Stimulated activated CD8-positive, alpha-beta memory T cell treated with anti-CD3 and anti-CD28 coated beads, Interleukin-12 subunit alpha, Interleukin-12 subunit beta, amount 100 ng/mL, for 1 hour (primary cell): ENCODE results near the gene NHP2.

Source experiments
- DNase-seq: peaks from one replicate; pipeline ENCODE4 v3.0.0-alpha.2; 2020; ENCODE audit warnings: low read depth

NHP2 gene

DNA sequence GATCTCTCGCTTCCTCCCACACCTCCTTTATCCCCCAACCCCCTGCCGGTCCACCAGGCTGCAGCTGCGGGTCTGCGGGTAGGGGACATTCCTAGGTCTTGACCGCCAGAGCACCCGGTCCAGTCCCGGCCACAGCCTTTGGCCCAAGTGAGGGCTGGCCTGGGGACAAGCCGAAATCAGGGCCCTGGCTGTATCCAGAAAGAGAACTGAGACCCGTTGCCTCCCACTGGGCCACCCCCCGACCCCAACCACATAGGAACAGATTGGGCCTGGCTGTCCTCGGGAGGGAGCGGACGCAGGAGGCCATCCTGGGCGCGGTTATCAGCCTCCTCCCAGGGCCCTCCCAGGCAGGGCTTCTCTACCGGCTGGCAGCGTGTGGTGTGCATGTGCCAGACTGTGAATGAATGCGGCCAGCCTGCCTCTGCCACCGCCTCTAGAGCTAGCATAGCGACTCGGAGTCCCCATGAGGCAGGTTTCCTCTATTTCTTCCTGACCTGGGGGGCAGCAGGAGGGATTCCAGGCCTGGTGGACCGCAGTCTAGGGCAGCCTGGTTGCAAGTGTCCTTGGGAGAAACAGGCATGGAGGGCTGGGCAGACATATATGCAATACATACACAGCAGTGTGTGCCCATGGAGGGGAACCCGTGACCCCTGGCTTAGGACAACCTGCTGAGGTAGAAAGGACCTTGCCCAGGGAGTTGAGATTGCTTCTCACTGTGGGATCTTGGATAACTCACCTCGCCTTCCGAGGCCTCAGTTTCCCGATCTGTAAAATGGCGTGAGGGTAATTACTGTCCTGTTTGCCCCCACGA, 39.2 kb downstream of the NHP2 start:
- DNase-seq: no peak

DNA sequence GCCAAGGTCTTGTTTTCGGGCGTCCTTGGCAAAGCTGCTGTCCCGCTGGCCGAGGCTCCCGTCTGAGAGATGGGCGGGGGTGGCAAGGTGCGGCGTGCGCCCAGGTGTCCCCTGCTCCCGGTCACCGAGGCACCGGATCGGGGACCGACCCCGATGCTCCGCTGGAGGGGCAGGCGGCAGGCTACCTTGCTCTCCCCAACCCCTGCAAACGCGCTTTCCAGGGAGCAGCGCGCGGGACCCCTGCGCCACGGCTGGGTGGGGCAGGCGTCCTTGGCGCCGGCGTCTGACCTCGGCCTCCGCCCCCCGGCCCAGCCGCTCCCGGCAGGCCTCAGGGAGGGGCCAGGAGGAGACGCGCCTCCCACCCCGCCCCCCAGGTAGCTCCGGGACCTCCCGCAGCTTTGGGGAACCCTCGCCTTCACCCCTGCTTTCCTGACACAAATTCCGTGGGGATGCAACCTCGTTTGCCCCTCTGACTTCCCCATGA, 39.8 kb downstream of the NHP2 start:
- no peak for DNase-seq

DNA sequence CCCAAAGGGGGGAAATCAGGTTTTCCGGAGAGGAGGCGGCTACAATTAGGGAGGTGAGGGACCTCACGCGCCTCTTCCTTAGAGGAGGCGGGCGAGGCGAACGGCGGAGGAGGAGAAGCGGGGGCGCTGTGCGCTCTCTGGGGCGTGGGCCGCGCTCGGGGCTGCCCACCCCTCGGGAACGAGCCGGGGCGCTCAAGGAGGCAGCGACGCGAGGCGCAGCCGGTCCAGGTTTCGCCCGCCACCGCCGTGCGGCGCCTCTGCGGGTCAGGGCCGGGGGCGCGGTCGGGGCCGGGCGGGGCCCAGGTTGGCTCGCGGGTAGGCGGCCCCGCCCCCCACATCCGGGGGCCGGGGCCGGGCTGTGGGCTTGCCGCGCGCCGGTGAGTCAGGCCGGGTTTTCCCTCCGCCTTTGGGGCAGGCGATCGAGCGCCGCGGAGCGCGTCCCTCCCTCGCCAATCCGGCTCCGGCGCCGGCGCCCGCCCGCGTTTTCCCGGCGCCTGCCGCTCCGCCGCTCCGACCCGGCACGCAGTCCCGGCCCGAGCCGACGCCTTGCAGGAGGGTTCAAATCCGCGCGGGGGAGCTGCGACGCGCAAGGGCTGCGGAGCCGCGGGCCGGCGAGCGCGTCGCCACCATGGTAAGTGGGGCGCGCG, 40.4 kb downstream of the NHP2 start, which contains the start of gene N4BP3:
TSS of gene N4BP3 (plus strand) at position 392 of the 647 bp plus-strand sequence. CDS start 6,052 bp downstream, outside the sequence.
- peak; percentile 69 for DNase-seq

DNA sequence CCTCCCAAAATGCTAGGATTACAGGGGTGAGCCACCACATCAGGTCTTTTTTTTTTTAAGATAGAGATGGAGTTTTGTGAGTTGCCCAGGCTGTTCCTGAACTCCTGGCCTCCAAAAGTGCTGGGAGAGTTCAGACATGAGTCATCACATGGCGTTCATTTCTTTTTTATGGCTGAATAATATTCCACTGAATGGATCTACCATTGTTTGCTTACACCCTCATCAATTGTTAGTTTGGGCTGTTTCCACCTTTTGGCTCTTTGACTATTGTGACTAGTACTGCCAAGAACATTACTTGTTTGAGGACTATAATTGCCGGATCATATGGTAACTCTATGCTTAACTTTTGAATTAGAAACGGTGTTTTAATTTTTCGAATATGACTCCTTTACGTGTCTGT, 41.1 kb downstream of the NHP2 start:
- DNase-seq: no peak

DNA sequence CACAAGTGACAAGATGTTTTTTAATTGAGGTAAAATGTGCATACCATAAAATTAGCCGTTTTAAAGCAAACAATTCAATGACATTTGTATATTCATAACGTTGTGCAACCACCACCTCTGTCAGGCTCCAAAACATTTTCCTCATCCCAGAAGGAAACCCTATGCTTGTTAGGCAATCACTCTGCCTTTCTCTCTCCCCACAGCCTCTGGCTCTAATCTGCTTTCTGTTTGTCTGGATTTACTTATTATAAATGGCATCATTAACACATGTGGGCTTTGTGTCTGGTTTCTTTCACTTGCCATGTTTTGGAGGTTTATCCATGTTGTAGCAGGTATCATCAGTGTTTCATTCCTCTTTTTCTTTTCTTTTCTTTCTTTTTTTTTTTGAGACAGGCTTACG, 41.8 kb downstream of the NHP2 start:
- DNase-seq: no peak

DNA sequence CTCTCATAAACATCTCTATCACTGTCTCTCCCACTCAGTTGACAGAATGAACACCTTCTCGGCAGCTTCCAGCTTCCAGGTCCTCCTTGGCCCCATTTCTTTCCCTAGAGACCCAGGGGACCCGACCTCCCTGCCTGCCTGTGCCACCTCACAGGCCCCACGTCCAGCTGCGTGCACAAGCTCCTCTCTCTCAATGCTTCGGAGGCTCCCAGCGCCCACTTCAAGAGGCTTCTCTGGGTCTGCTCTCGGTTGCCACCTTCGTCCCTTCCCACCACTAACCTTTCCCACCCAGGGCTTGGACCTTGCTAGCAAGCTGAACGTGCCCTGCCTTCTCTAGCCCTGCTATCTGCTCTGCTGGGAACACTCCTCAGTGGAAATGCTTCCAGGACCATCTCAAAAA, 43.2 kb downstream of the NHP2 start:
- DNase-seq: no peak

DNA sequence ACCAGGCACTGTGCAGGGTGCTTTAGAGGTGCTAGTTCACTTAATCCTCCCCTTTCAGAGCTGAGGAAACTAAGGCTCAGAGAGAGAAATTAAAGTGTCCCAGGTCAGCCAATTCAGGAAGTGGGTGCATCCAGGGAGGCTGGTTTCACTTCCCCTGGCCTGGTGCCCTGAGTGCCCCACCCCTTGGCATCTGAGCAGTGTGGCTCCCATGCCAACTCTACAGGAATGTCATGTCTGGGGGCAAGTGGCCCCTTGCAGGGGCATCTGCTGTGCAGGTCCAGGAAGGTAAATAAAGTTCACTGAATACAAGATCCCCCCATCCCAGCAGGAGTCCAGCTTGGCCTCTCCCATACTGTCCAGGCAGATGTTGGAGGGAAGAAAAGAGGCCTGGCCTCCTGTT, 44.7 kb downstream of the NHP2 start:
- DNase-seq: no peak

DNA sequence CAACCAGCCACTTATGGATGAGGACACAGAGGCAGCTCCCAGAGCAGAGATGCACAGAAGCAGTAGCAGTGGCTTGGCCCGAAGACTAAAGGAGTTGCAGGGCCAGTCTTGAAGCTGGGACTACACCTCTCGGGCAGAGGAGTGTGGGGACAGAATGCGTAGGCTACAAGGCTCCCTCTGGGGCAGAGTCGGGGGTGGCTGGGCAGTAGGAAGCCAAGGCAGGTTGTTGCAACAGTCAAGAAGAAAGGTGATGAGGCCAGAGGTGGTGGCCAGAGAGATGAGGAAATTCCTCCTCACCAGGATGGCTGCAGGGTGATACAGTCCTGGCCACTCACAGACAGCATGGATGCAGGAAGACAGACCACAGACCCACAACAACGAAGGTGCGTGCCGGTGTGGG, 45.2 kb downstream of the NHP2 start:
- DNase-seq: no peak

DNA sequence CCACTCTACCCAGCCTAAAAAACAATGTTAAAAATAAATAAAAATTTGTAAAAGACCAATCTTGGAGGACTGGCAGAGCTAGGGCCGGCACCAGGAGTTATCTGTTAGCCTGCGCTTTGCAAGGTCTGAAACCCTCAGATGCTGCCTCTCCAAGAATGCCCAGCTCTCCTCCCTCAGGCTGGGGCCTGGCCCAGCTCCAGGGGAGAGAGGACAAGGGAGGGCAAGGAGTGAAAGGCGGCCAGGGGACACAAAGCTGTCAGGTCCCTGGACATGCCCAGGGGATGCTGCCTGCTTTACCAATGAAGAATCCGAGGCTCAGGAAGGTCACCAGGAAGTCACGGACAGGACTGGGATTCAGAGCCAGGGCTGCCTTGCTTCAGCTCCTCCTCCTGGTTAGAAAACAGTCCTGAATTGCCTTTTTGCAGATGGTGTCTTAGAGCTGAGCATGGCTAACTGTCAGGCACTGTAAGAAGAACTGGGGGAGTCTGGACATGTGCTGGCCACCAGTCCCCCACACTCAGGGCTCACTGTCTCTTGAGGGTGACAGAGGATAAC, 45.9 kb downstream of the NHP2 start:
- DNase-seq: no peak

DNA sequence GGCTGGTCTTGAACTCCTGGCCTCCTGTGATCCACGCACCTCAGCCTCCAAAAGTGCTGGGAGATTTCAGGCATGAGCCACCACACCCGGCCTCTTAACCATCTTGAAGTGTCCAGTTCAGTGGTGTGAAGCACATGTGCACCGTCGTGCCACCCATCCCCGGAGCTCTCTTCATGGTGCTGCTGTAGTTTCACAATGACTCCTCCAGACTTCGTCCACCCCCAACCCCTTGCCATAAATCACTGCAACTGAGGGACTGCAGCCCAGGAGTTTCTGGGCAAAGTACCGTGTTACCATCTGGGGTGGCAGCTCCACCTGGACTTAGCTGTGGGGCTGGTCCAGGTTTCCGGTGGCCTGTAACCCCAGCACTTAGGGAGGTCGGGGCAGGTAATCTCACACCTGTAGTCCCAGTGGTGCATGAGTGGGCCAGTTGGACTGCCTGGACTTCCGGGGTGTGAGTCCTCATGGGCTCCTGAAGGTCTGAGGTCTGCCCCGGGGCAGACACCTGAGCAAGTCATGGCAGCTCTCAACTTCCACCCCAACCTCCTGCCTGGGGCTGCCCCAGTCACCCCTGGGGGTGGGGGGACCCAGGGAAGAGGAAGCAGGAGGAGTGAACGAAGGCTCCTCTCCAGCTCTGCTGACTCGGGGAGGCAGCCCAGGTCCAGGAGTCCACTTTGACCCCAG, 47.0 kb downstream of the NHP2 start:
- no peak for DNase-seq

DNA sequence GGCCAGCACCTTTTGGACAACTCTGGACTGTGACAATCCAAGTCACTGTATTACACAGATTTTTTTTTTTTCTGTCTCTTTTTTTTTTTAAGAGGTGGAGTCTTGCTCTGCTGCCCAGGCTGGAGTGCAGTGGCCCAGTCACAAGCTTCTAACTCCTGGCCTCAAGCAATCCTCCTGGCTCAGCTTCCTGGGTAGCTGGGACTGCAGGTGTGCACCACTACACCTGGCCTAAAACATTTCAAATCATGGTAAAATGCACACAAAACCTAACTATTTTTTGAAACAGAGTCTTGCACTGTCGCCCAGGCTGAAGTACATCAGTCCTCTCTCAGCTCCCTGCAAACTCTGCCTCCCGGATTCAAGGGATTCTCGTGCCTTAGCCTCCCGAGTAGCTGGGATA, 47.6 kb downstream of the NHP2 start:
- no peak for DNase-seq

DNA sequence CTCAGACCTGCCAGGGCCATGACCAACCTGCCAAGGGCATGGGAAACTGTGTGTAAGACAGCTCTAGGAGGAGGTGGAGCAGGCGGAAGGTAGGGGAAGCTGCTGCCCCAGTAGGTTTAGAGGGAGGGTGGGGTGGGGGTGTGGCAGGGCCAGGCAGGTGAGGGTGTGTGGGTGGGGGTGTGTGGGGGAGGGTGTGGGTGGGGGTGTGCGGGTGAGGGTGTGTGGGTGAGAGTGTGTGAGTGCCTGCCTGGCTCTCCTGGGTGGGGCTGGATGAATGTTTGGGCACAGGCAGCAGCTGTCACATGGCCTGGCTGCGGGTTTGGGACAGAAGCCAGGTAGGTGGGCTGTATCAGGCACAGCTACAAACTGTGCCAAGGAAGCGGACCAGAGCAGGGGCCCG, 49.2 kb downstream of the NHP2 start:
- DNase-seq: no peak

DNA sequence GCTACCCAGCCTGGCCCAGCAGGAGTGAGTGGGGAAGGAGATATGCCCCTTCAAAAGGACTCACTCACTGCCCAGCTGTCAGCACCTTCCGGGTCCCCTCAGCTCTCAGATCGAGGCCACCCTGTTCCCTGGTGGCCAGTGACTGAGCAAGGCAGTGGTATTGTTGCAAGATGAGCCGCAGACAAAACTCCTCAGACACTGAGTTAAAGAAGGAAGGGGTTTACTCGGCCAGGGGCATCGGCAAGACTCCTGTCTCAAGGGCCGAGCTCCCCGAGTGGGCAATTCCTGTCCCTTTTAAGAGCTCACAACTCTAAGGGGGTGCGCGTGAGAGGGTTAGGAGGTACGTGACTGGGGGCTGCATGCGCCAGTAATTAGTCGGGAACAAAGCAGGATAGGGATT, 50.1 kb downstream of the NHP2 start:
- DNase-seq: no peak
